H9 (cell line): Measurements from ENCODE around the gene TSC22D3. TPM values are rescaled to one million over a fixed set of nuclear protein-coding genes. Genes with fewer than 3 reads are reported as not detected.

Source experiments
- DNase-seq: peaks from one replicate; pipeline ENCODE4 v3.0.0-alpha.2; 2017
- H2AFZ ChIP-seq: one replicate; pipeline ENCODE4 v1.6.1; 2013; ENCODE audit warnings: mild to moderate bottlenecking, low read length, control low read depth, moderate library complexity
- H2AK5ac ChIP-seq: 2 replicates; pipeline ENCODE4 v1.6.1; 2013; ENCODE audit warnings: low read length, control low read depth, mixed read lengths; ENCODE audit not compliant: insufficient read length
- H2BK120ac ChIP-seq: one replicate; pipeline ENCODE4 v1.6.1; 2013; ENCODE audit warnings: low read depth, mild to moderate bottlenecking, low read length, control low read depth, inconsistent platforms; ENCODE audit not compliant: poor library complexity, severe bottlenecking
- H2BK12ac ChIP-seq: 2 replicates; pipeline ENCODE4 v1.6.1; 2013; ENCODE audit warnings: low read length, control low read depth, mixed read lengths, low read depth; ENCODE audit not compliant: insufficient read length
- H2BK15ac ChIP-seq: 2 replicates; pipeline ENCODE4 v1.6.1; 2013; ENCODE audit warnings: low read depth, low read length, control low read depth
- H2BK20ac ChIP-seq: one replicate; pipeline ENCODE4 v1.6.1; 2013; ENCODE audit warnings: low read depth, mild to moderate bottlenecking, low read length, control low read depth, inconsistent platforms; ENCODE audit not compliant: poor library complexity, severe bottlenecking
- H2BK5ac ChIP-seq: 2 replicates; pipeline ENCODE4 v1.6.1; 2013; ENCODE audit warnings: low read length, control low read depth, mixed read lengths; ENCODE audit not compliant: insufficient read length
- H3K14ac ChIP-seq: 2 replicates; pipeline ENCODE4 v1.6.1; 2013; ENCODE audit warnings: low read length, control low read depth; ENCODE audit not compliant: insufficient read depth
- H3K18ac ChIP-seq: 2 replicates; pipeline ENCODE4 v1.6.1; 2013; ENCODE audit warnings: low read depth, mild to moderate bottlenecking, mixed read lengths, low read length, control low read depth; ENCODE audit not compliant: insufficient read length
- H3K23ac ChIP-seq: 2 replicates; pipeline ENCODE4 v1.6.1; 2013; ENCODE audit warnings: low read length, control low read depth, mixed read lengths, low read depth; ENCODE audit not compliant: insufficient read length
- H3K23me2 ChIP-seq: 2 replicates; pipeline ENCODE4 v1.6.1; 2013; ENCODE audit warnings: low read depth, mild to moderate bottlenecking, mixed read lengths, low read length, control low read depth; ENCODE audit not compliant: insufficient read length, poor library complexity, severe bottlenecking
- H3K27ac ChIP-seq: 2 replicates; pipeline ENCODE4 v1.5.1; 2013; ENCODE audit warnings: low read length, control low read depth, mixed read lengths, low read depth; ENCODE audit not compliant: insufficient read length
- H3K27me3 ChIP-seq: 2 replicates; pipeline ENCODE4 v1.6.1; 2013; ENCODE audit warnings: low read length, control low read depth, inconsistent platforms; ENCODE audit not compliant: insufficient read depth
- H3K4ac ChIP-seq: 2 replicates; pipeline ENCODE4 v1.6.1; 2013; ENCODE audit warnings: low read depth, mild to moderate bottlenecking, control low read depth, inconsistent platforms, low read length, moderate library complexity
- H3K4me1 ChIP-seq: 2 replicates; pipeline ENCODE4 v1.6.1; 2013; ENCODE audit warnings: low read length, control low read depth, inconsistent platforms; ENCODE audit not compliant: insufficient read depth
- H3K4me2 ChIP-seq: 2 replicates; pipeline ENCODE4 v1.6.1; 2013; ENCODE audit warnings: low read length, control low read depth, mixed read lengths; ENCODE audit not compliant: insufficient read length, insufficient read depth
- H3K56ac ChIP-seq: 2 replicates; pipeline ENCODE4 v1.6.1; 2013; ENCODE audit warnings: low read depth, mild to moderate bottlenecking, mixed read lengths, low read length, control low read depth; ENCODE audit not compliant: insufficient read length
- H3K79me1 ChIP-seq: 2 replicates; pipeline ENCODE4 v1.6.1; 2013; ENCODE audit warnings: low read depth, mild to moderate bottlenecking, moderate library complexity, low read length, control low read depth, inconsistent platforms; ENCODE audit not compliant: insufficient read depth, poor library complexity, severe bottlenecking
- H3K79me2 ChIP-seq: 2 replicates; pipeline ENCODE4 v1.6.1; 2013; ENCODE audit warnings: low read length, control low read depth, inconsistent platforms; ENCODE audit not compliant: insufficient read depth
- H3K9ac ChIP-seq: 2 replicates; pipeline ENCODE4 v1.6.1; 2013; ENCODE audit warnings: low read length, control low read depth, mixed read lengths; ENCODE audit not compliant: insufficient read length; ENCODE audit errors: extremely low read depth
- H3K9me3 ChIP-seq: one replicate; pipeline ENCODE4 v1.6.1; 2013; ENCODE audit warnings: low read depth, low read length, inconsistent platforms; ENCODE audit not compliant: control insufficient read depth
- H3T11ph ChIP-seq: one replicate; pipeline ENCODE4 v1.6.1; 2013; ENCODE audit warnings: mild to moderate bottlenecking, low read length, control low read depth, inconsistent platforms
- H4K20me1 ChIP-seq: one replicate; pipeline ENCODE4 v1.6.1; 2013; ENCODE audit not compliant: control insufficient read depth, insufficient read length, insufficient read depth
- H4K5ac ChIP-seq: 2 replicates; pipeline ENCODE4 v1.6.1; 2013; ENCODE audit warnings: low read depth, mild to moderate bottlenecking, mixed read lengths, low read length, control low read depth; ENCODE audit not compliant: insufficient read length
- H4K8ac ChIP-seq: replicated peaks from 2 replicates; pipeline ENCODE4 v1.6.1; 2013; ENCODE audit warnings: low read length, control low read depth, mixed read lengths, low read depth; ENCODE audit not compliant: insufficient read length
- H4K91ac ChIP-seq: 2 replicates; pipeline ENCODE4 v1.6.1; 2013; ENCODE audit warnings: low read depth, mild to moderate bottlenecking, moderate library complexity, mixed read lengths, low read length, control low read depth; ENCODE audit not compliant: insufficient read length
- H3K27ac Mint-ChIP-seq, 3 experiments: 2 replicates in 2 of 3; 3 replicates in 1 of 3; pipeline ENCODE4 v1.8.0; 2020 to 2021; ENCODE audit warnings: mixed read lengths in 3 of 3, mild to moderate bottlenecking in 1 of 3, moderate library complexity in 1 of 3
- H3K27me3 Mint-ChIP-seq: 2 replicates; pipeline ENCODE4 v1.8.0; 2021; ENCODE audit warnings: low read depth, mild to moderate bottlenecking, moderate library complexity, mixed read lengths
- H3K36me3 Mint-ChIP-seq, 3 experiments: 2 replicates in 2 of 3; 3 replicates in 1 of 3; pipeline ENCODE4 v1.8.0; 2020 to 2021; ENCODE audit warnings: low read depth in 3 of 3, mixed read lengths in 3 of 3; ENCODE audit not compliant: insufficient read depth in 1 of 3
- H3K4me1 Mint-ChIP-seq, 2 experiments: 2 replicates each; pipeline ENCODE4 v1.8.0; 2020; ENCODE audit warnings: mixed read lengths in 2 of 2
- H3K4me3 Mint-ChIP-seq, 2 experiments: 2 replicates in 1 of 2; 3 replicates in 1 of 2; pipeline ENCODE4 v1.8.0; 2020 to 2021; ENCODE audit warnings: mild to moderate bottlenecking in 2 of 2, mixed read lengths in 2 of 2, moderate library complexity in 1 of 2
- H3K9me3 Mint-ChIP-seq, 2 experiments: 2 replicates in 1 of 2; 3 replicates in 1 of 2; pipeline ENCODE4 v1.8.0; 2020; ENCODE audit warnings: mild to moderate bottlenecking in 2 of 2, mixed read lengths in 2 of 2, moderate library complexity in 1 of 2
- WGBS: extraction: QIAGEN DNeasy Blood & Tissue Kit; methylation state at CpG from one replicate; pipeline ENCODE4 v1.1.7; 2013; ENCODE audit warnings: missing lambda C conversion rate, low lambda C conversion rate, mixed read lengths; ENCODE audit not compliant: insufficient read length; ENCODE audit errors: extremely low coverage; 5-methylcytosine and 5-hydroxymethylcytosine counted together
- total RNA-seq: library from RNA; stranded (reverse); gene quantifications from 2 replicates; pipeline ENCODE4 v1.2.1, GENCODE V29; 2021
- TF ChIP-seq, protein P1 (sequence below): fragments of 200-600 bp; sonication (generic); conservative IDR thresholded peaks from 3 replicates; pipeline ENCODE4 v1.8.0; 2021; ENCODE audit warnings: antibody characterized with exemption, mild to moderate bottlenecking

TSC22D3 gene
- total RNA-seq, 1 experiment from 2014 or later, result 10.5 TPM

DNA sequence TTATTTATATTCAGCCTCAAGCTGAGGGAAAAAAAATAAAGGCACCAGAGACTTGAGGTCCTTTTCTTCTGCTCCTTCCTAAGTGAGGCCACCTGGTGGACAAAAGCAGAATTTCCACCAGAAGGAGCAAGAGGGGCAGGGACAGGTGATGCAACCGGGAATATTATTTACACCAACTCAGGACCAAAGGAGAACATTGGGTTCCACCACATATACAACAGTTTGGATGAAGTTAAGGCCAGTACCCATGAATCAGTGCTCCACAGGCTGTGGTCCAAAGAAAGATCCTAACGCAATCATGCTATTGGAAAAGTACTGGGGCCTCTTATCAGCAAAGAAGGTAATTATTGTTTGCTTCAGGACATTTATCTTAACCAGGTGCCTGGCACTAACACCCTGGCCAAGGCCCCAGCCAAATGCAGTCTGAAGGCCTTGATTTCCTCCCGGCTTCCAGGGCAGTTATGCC lies 57.4 kb downstream of the TSC22D3 start:
- Histone ChIP-seq H4K8ac (no peak overlapping the region), H3K79me2 (no peaks in the 10 kb centered on the region), H3K4ac (no peak overlapping the region), H2BK12ac (no peak overlapping the region), H2AK5ac (no peak overlapping the region), H3K18ac (no peak overlapping the region), H4K5ac (no peak overlapping the region), H4K20me1 (no peaks in the 10 kb centered on the region), H3K9ac (no peak overlapping the region), H3K9me3 (no peaks in the 10 kb centered on the region), H2BK20ac (no peak overlapping the region), H3K23ac (no peak overlapping the region), H4K91ac (no peak overlapping the region), H3T11ph (peak overlapping the region; percentile 10), H3K23me2 (peaks cover 6% of the 10 kb centered on the region), H3K4me2 (no peak overlapping the region), H3K14ac (no peak overlapping the region), H3K27me3 (no peaks in the 10 kb centered on the region; the same call in 1 of the 2 replicates), H3K79me1 (no peaks in the 10 kb centered on the region), H3K27ac (no peak overlapping the region), H3K56ac (no peak overlapping the region), H2BK15ac (no peak overlapping the region), H3K4me1 (peaks cover 12% of the 10 kb centered on the region; the same call in 1 of the 2 replicates), H2AFZ (no peak overlapping the region), H2BK120ac (no peak overlapping the region), H2BK5ac (no peak overlapping the region)
- Mint-ChIP-seq H3K36me3 (peaks cover 0 to 13% (median 10%) of the 10 kb centered on the region in 3 experiments; a peak in 4 of 7 replicates), H3K4me3 (peak overlapping the region in 1 of 2 experiments; percentile 35; a peak in 1 of 5 replicates), H3K4me1 (peaks cover 16 to 28% of the 10 kb centered on the region in 2 experiments), H3K9me3 (peaks cover 0 to 35% of the 10 kb centered on the region in 2 experiments; a peak in 2 of 5 replicates), H3K27ac (peak overlapping the region; percentile 20 to 94 (median 89); a peak in 4 of 7 replicates), H3K27me3 (peaks cover 4% of the 10 kb centered on the region)
- TF ChIP-seq, protein P1, sequence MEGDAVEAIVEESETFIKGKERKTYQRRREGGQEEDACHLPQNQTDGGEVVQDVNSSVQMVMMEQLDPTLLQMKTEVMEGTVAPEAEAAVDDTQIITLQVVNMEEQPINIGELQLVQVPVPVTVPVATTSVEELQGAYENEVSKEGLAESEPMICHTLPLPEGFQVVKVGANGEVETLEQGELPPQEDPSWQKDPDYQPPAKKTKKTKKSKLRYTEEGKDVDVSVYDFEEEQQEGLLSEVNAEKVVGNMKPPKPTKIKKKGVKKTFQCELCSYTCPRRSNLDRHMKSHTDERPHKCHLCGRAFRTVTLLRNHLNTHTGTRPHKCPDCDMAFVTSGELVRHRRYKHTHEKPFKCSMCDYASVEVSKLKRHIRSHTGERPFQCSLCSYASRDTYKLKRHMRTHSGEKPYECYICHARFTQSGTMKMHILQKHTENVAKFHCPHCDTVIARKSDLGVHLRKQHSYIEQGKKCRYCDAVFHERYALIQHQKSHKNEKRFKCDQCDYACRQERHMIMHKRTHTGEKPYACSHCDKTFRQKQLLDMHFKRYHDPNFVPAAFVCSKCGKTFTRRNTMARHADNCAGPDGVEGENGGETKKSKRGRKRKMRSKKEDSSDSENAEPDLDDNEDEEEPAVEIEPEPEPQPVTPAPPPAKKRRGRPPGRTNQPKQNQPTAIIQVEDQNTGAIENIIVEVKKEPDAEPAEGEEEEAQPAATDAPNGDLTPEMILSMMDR, result peak; percentile 78
- peak; percentile 83 for DNase-seq
- no CpG with 5 or more reads among the region's 3 CpGs for WGBS
